Measurements from ENCODE around the gene CTTNBP2.
"Not testable (repeated sequence)": the region's sequence is repeated elsewhere in the genome, so short reads cannot be mapped to it uniquely, and the experiment has no call there.

The CTTNBP2 gene

GRCh38 chr7:117728890-117729624 is 144.2 kb downstream of the CTTNBP2 start:
- Histone ChIP-seq H3K4me2 (ENCODE audit: low read length) (no peak overlapping the region), H3K4me3 (ENCODE audit: low read length) (no peak overlapping the region), H3K36me3 (ENCODE audit: insufficient read depth, low read length) (no peaks in the 10 kb centered on the region), H3K9me3 (replicated peaks; ENCODE audit: low read length) (no peaks in the 10 kb centered on the region), H3K9ac (ENCODE audit: low read depth, low read length) (no peak overlapping the region), H3K4me1 (ENCODE audit: control insufficient read depth, insufficient read depth, low read length) (no peaks in the 10 kb centered on the region), H3K27me3 (ENCODE audit: control insufficient read depth, insufficient read depth, low read length) (no peaks in the 10 kb centered on the region)

DNA sequence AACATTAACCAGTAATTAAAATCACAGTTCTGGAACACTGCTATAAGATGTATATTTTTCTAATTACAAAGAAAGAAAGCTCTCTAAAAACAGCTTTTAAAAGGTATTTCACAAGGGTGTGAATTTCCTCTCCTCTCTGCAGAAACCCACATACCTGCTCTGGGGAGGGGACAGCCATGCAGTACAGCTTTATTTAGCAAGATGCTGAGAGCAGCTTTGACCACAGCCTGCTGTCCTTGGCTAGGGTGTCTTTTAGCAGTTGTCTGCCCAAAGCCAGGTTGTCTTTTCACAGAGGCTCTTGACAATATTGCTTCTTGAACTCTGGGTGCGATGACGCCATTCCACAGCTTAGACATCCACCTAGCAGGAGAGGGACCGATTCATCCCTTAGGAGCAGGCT is 148.3 kb downstream of the CTTNBP2 start:
- no peaks in the 10 kb centered on the region for H3K9me3 ChIP-seq (replicated peaks; ENCODE audit: low read length)
- no peaks in the 10 kb centered on the region for H3K4me1 ChIP-seq (ENCODE audit: control insufficient read depth, insufficient read depth, low read length)
- no peak overlapping the region for H3K4me3 ChIP-seq (ENCODE audit: low read length)
- no peak overlapping the region for H3K4me2 ChIP-seq (ENCODE audit: low read length)
- H3K9ac ChIP-seq (ENCODE audit: low read depth, low read length) = no peak overlapping the region
- H3K27me3 ChIP-seq (ENCODE audit: control insufficient read depth, insufficient read depth, low read length) = no peaks in the 10 kb centered on the region
- no peaks in the 10 kb centered on the region for H3K36me3 ChIP-seq (ENCODE audit: insufficient read depth, low read length)

GRCh38 chr7:117719377-117719776 is 153.9 kb downstream of the CTTNBP2 start:
- Histone ChIP-seq H3K36me3 (ENCODE audit: insufficient read depth, low read length) (no peaks in the 10 kb centered on the region), H3K27me3 (ENCODE audit: control insufficient read depth, insufficient read depth, low read length) (no peaks in the 10 kb centered on the region), H3K4me1 (ENCODE audit: control insufficient read depth, insufficient read depth, low read length) (no peaks in the 10 kb centered on the region), H3K4me2 (ENCODE audit: low read length) (no peak overlapping the region), H3K9ac (ENCODE audit: low read depth, low read length) (no peak overlapping the region), H3K4me3 (ENCODE audit: low read length) (no peak overlapping the region), H3K9me3 (replicated peaks; ENCODE audit: low read length) (no peaks in the 10 kb centered on the region)

DNA sequence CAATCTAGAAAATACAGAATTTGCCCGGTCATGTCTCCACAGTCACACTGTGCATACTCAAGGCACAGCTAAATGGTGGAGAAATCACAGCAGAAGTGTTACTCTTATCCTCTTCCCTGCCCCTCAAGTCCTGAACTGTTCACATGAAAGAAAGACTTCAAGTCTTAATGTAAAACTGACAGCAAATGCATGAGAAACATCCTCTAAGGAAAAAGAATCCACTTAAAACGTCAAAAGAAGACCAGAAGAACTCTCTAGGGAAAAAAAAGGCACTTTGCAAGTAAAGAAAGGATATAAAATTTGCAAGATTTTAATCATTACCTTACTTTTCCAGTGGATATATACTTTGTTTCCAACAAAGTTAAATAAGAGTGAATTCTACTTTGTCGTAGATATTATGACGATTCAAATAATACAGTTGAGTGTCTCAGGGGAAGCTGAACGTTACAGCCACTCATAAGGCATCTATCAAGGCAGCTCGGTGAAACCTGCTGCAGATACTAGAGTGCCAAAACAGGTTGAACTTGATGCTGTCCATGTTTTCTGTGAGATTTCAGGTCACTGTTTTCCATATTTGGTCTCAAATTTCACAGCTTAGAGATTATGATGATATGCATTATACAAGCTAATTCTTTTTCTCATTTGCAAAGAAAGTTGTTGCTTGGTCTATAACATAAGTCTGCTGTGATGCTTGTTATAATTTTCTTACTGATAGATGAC is 155.0 kb downstream of the CTTNBP2 start:
- Histone ChIP-seq H3K27me3 (ENCODE audit: control insufficient read depth, insufficient read depth, low read length) (no peaks in the 10 kb centered on the region), H3K4me2 (ENCODE audit: low read length) (no peak overlapping the region), H3K9ac (ENCODE audit: low read depth, low read length) (no peak overlapping the region), H3K36me3 (ENCODE audit: insufficient read depth, low read length) (no peaks in the 10 kb centered on the region), H3K9me3 (replicated peaks; ENCODE audit: low read length) (no peaks in the 10 kb centered on the region), H3K4me3 (ENCODE audit: low read length) (no peak overlapping the region), H3K4me1 (ENCODE audit: control insufficient read depth, insufficient read depth, low read length) (no peaks in the 10 kb centered on the region)

DNA sequence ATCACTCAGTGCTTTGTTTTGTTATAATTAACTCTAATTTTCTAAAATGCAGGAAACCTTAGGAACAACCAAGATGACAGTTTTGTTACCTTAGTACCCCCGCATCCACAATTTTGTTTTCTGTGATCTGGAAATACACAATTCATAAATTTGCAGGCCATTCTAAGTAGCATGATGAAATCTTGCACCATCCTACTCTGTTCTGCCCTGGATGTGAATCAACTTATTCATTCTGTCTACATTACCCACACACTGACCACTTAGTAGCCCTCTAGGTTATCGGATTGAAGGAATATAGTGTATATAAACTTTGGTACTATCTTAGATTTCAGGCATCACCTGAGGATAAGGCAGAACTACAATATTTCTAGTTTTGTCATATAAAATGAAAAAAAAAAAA is 155.9 kb downstream of the CTTNBP2 start:
- H3K4me3 ChIP-seq (ENCODE audit: low read length) = no peak overlapping the region
- no peaks in the 10 kb centered on the region for H3K36me3 ChIP-seq (ENCODE audit: insufficient read depth, low read length)
- no peak overlapping the region for H3K9ac ChIP-seq (ENCODE audit: low read depth, low read length)
- H3K9me3 ChIP-seq (replicated peaks; ENCODE audit: low read length) = no peaks in the 10 kb centered on the region
- H3K4me1 ChIP-seq (ENCODE audit: control insufficient read depth, insufficient read depth, low read length) = no peaks in the 10 kb centered on the region
- no peaks in the 10 kb centered on the region for H3K27me3 ChIP-seq (ENCODE audit: control insufficient read depth, insufficient read depth, low read length)
- no peak overlapping the region for H3K4me2 ChIP-seq (ENCODE audit: low read length)

GRCh38 chr7:117716707-117717299 is 156.4 kb downstream of the CTTNBP2 start:
- Histone ChIP-seq H3K27me3 (ENCODE audit: control insufficient read depth, insufficient read depth, low read length) (no peaks in the 10 kb centered on the region), H3K36me3 (ENCODE audit: insufficient read depth, low read length) (no peaks in the 10 kb centered on the region), H3K9me3 (replicated peaks; ENCODE audit: low read length) (no peaks in the 10 kb centered on the region), H3K4me2 (ENCODE audit: low read length) (no peak overlapping the region), H3K4me3 (ENCODE audit: low read length) (no peak overlapping the region), H3K4me1 (ENCODE audit: control insufficient read depth, insufficient read depth, low read length) (no peaks in the 10 kb centered on the region), H3K9ac (ENCODE audit: low read depth, low read length) (no peak overlapping the region)

- no peak overlapping the region for H3K4me3 ChIP-seq (ENCODE audit: low read length)
- no peaks in the 10 kb centered on the region for H3K9me3 ChIP-seq (replicated peaks; ENCODE audit: low read length)
- H3K4me2 ChIP-seq (ENCODE audit: low read length) = no peak overlapping the region
- H3K9ac ChIP-seq (ENCODE audit: low read depth, low read length) = no peak overlapping the region
- H3K4me1 ChIP-seq (ENCODE audit: control insufficient read depth, insufficient read depth, low read length) = no peaks in the 10 kb centered on the region
- no peaks in the 10 kb centered on the region for H3K27me3 ChIP-seq (ENCODE audit: control insufficient read depth, insufficient read depth, low read length)
- H3K36me3 ChIP-seq (ENCODE audit: insufficient read depth, low read length) = no peaks in the 10 kb centered on the region
Observed at GRCh38 chr7:117715784-117716445, 157.3 kb downstream of the CTTNBP2 start.

DNA sequence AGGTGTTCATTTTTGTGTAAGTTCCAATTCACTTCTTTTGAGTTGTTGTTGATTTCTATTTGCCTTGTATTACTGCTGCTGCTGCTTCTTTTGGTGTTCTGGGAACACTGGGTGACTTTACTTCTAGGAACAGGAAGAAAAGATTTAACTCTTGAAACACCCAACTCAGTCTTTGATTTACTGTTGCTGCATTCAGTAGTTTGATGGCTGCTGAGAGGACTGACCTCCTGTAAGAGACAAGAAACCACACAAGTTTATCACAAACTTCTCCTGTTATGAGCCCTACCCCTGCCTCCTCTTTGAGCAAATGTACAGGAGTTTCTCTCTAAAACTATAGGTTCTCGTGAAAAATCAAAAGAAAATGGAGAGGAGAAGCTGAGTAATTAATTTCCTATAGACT is 161.7 kb downstream of the CTTNBP2 start:
- Histone ChIP-seq H3K9me3 (replicated peaks; ENCODE audit: low read length) (no peaks in the 10 kb centered on the region), H3K4me3 (ENCODE audit: low read length) (no peak overlapping the region), H3K27me3 (ENCODE audit: control insufficient read depth, insufficient read depth, low read length) (no peaks in the 10 kb centered on the region), H3K36me3 (ENCODE audit: insufficient read depth, low read length) (no peaks in the 10 kb centered on the region), H3K4me1 (ENCODE audit: control insufficient read depth, insufficient read depth, low read length) (no peaks in the 10 kb centered on the region), H3K9ac (ENCODE audit: low read depth, low read length) (no peak overlapping the region), H3K4me2 (ENCODE audit: low read length) (no peak overlapping the region)

DNA sequence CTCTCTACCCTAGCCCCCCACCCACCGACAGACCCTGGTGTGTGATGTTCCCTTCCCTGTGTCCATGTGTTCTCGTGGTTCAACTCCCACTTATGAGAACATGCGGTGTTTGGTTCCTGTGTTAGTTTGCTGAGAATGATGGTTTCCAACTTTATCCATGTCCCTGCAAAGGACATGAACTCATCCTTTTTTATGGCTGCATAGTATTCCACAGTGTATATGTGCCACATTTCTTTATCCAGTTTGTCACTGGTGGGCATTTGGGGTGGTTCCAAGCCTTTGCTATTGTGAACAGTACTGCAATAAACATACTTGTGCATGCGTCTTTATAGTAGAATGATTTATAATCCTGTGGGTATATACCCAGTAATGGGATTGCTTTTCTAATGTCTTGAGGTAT is 165.1 kb downstream of the CTTNBP2 start:
- not testable (repeated sequence) for H3K4me3 ChIP-seq (ENCODE audit: low read length); H3K4me2 ChIP-seq (ENCODE audit: low read length); H3K9me3 ChIP-seq (replicated peaks; ENCODE audit: low read length); H3K9ac ChIP-seq (ENCODE audit: low read depth, low read length); H3K27me3 ChIP-seq (ENCODE audit: control insufficient read depth, insufficient read depth, low read length); H3K4me1 ChIP-seq (ENCODE audit: control insufficient read depth, insufficient read depth, low read length); H3K36me3 ChIP-seq (ENCODE audit: insufficient read depth, low read length)

- Histone ChIP-seq H3K4me3 (ENCODE audit: low read length) (no peak overlapping the region), H3K9me3 (replicated peaks; ENCODE audit: low read length) (no peaks in the 10 kb centered on the region), H3K27me3 (ENCODE audit: control insufficient read depth, insufficient read depth, low read length) (no peaks in the 10 kb centered on the region), H3K9ac (ENCODE audit: low read depth, low read length) (no peak overlapping the region), H3K36me3 (ENCODE audit: insufficient read depth, low read length) (no peaks in the 10 kb centered on the region), H3K4me2 (ENCODE audit: low read length) (no peak overlapping the region), H3K4me1 (ENCODE audit: control insufficient read depth, insufficient read depth, low read length) (no peaks in the 10 kb centered on the region)
Observed at GRCh38 chr7:117707080-117707479, 166.2 kb downstream of the CTTNBP2 start.

- Histone ChIP-seq H3K9me3 (replicated peaks; ENCODE audit: low read length) (no peaks in the 10 kb centered on the region), H3K4me2 (ENCODE audit: low read length) (no peak overlapping the region), H3K27me3 (ENCODE audit: control insufficient read depth, insufficient read depth, low read length) (no peaks in the 10 kb centered on the region), H3K36me3 (ENCODE audit: insufficient read depth, low read length) (no peaks in the 10 kb centered on the region), H3K4me1 (ENCODE audit: control insufficient read depth, insufficient read depth, low read length) (no peaks in the 10 kb centered on the region), H3K9ac (ENCODE audit: low read depth, low read length) (no peak overlapping the region), H3K4me3 (ENCODE audit: low read length) (no peak overlapping the region)
Observed at GRCh38 chr7:117706210-117706609, 167.0 kb downstream of the CTTNBP2 start.
